HepG2 (cell line): Measurements from ENCODE around the gene MOCS2. TPM values are rescaled to one million over a fixed set of nuclear protein-coding genes. Genes with fewer than 3 reads are reported as not detected.

Experiments
- ATAC-seq: fragments of 200-7000 bp; cut with Tn5 transposase; 3 replicates; pipeline ENCODE4 v1.9.1; 2020; ENCODE audit warnings: mild to moderate bottlenecking, moderate library complexity
- BruUV-seq: library from RNA; stranded (reverse); fragments of 400-500 nt; replicated peaks from 2 replicates; lab custom pipeline; 2021; lab: Mats Ljungman, UMichigan
- CTCF ChIA-PET: fragments of 300-600 bp; formaldehyde crosslinking; extraction: SDS; loops from one replicate; lab custom pipeline; 2021; ENCODE audit warnings: low total read pairs, inconsistent platforms, low intra/inter-chr PET ratio; lab: Yijun Ruan, JAX
- POLR2A ChIA-PET: fragments of 350-600 bp; sonication (Branson Sonifier 250); formaldehyde crosslinking; loops from one replicate; lab custom pipeline; 2020; ENCODE audit warnings: antibody characterized with exemption, inconsistent platforms; lab: Yijun Ruan, JAX
- DNase-seq: peaks from one replicate; pipeline ENCODE4 v3.0.0-alpha.2; 2015; ENCODE audit warnings: low spot score
- FAIRE-seq: peaks from 3 replicates; lab custom pipeline; 2011; peaks lifted over from hg19 to GRCh38; lab: Jason Lieb, UNC
- H2AFZ ChIP-seq: one replicate; pipeline ENCODE4 v1.6.1; 2011; ENCODE audit warnings: low read length, inconsistent platforms
- H3K27ac ChIP-seq: fragments of 300-600 bp; 3 replicates; pipeline ENCODE4 v1.8.0; 2011; ENCODE audit warnings: mixed run types, mild to moderate bottlenecking, mixed read lengths, low read length, inconsistent platforms; ENCODE audit not compliant: insufficient read depth; ENCODE audit errors: extremely low read length
- H3K27me3 ChIP-seq, 2 experiments: fragments of 200-600 bp in 1 of 2; 2 replicates in 1 of 2; 3 replicates in 1 of 2; pipeline versions ENCODE4 v1.6.0 to v1.8.0; 2011; ENCODE audit warnings: low read length in 2 of 2, mild to moderate bottlenecking in 2 of 2, moderate library complexity in 2 of 2, inconsistent platforms in 1 of 2; ENCODE audit not compliant: insufficient read depth in 2 of 2, control insufficient read depth in 1 of 2
- H3K36me3 ChIP-seq, 2 experiments: fragments of 200-600 bp in 1 of 2; replicated peaks in 1 of 2; 2 replicates in 1 of 2; 3 replicates in 1 of 2; pipeline versions ENCODE4 v1.5.1 to v1.8.0; 2011; ENCODE audit warnings: low read length in 2 of 2, inconsistent platforms in 1 of 2; ENCODE audit not compliant: insufficient read depth in 2 of 2, control insufficient read depth in 1 of 2
- H3K4me1 ChIP-seq: 2 replicates; pipeline ENCODE4 v1.5.1; 2012; ENCODE audit warnings: low read length, inconsistent platforms; ENCODE audit not compliant: insufficient read depth
- H3K4me2 ChIP-seq: 2 replicates; pipeline ENCODE4 v1.6.0; 2011; ENCODE audit warnings: low read depth, low read length, inconsistent platforms
- H3K4me3 ChIP-seq, 3 experiments: fragments of 200-600 bp in 1 of 3; sonication (generic), shearing (Covaris generic) in 1 of 3; replicated peaks in 1 of 3; 2 replicates each; pipeline ENCODE4 v1.5.1; 2011 to 2016; ENCODE audit warnings: low read length in 3 of 3, inconsistent platforms in 2 of 3, low read depth in 2 of 3, mild to moderate bottlenecking in 2 of 3, control low read depth in 1 of 3, mixed read lengths in 1 of 3; ENCODE audit not compliant: insufficient read depth in 1 of 3
- H3K79me2 ChIP-seq: one replicate; pipeline ENCODE4 v1.6.1; 2011; ENCODE audit warnings: low read length, inconsistent platforms; ENCODE audit not compliant: insufficient read depth
- H3K9ac ChIP-seq: 2 replicates; pipeline ENCODE4 v1.6.0; 2011; ENCODE audit warnings: mild to moderate bottlenecking, low read depth, low read length, inconsistent platforms; ENCODE audit not compliant: insufficient read depth
- H3K9me3 ChIP-seq: 2 replicates; pipeline ENCODE4 v1.5.1; 2012; ENCODE audit warnings: mild to moderate bottlenecking, low read length
- H4K20me1 ChIP-seq: 2 replicates; pipeline ENCODE4 v1.6.0; 2011; ENCODE audit warnings: inconsistent platforms, mild to moderate bottlenecking, low read length, moderate library complexity; ENCODE audit not compliant: insufficient read depth
- ARID5B ChIP-seq: IDR thresholded peaks from 2 replicates; pipeline ENCODE4 v1.4.0; 2020; ENCODE audit warnings: mild to moderate bottlenecking, missing genetic modification reagents
- ATF2 ChIP-seq: sonication (generic); formaldehyde crosslinking; IDR thresholded peaks from 2 replicates; pipeline ENCODE4 v1.4.0; 2020; ENCODE audit warnings: missing genetic modification reagents
- BCL6 ChIP-seq: IDR thresholded peaks from 2 replicates; pipeline ENCODE4 v1.6.1; 2016; ENCODE audit warnings: missing genetic modification reagents, missing compliant biosample characterization
- CBX2 ChIP-seq, 2 experiments: fragments of 200-600 bp in 1 of 2; sonication (generic); formaldehyde crosslinking in 1 of 2; IDR thresholded peaks; 2 replicates each; pipeline versions ENCODE4 v1.7.0 to v1.8.1; 2018 to 2022; ENCODE audit warnings: low read depth in 2 of 2, low read length in 1 of 2, mild to moderate bottlenecking in 1 of 2, missing genetic modification reagents in 1 of 2
- CHD4 ChIP-seq: fragments of 200-600 bp; sonication (generic); IDR thresholded peaks from 2 replicates; pipeline ENCODE4 v1.7.0; 2017; ENCODE audit warnings: mild to moderate bottlenecking, low read length, borderline replicate concordance
- FIP1L1 ChIP-seq: fragments of 200-400 bp; formaldehyde crosslinking; IDR thresholded peaks from 2 replicates; pipeline ENCODE4 v1.6.1; 2018; ENCODE audit warnings: low read depth, mild to moderate bottlenecking, low read length, moderate library complexity, borderline replicate concordance; ENCODE audit not compliant: insufficient read depth
- GABPA ChIP-seq, 2 experiments: IDR thresholded peaks; 2 replicates each; pipeline ENCODE4 v1.6.1; 2011 to 2016; ENCODE audit warnings: low read depth in 2 of 2, low read length in 1 of 2, missing biosample characterization in 1 of 2, missing genetic modification characterization in 1 of 2
- HMGA1 ChIP-seq: sonication (generic); formaldehyde crosslinking; conservative IDR thresholded peaks from 2 replicates; pipeline ENCODE4 v1.4.0; 2020; ENCODE audit warnings: missing genetic modification reagents
- KDM2A ChIP-seq: sonication (generic); formaldehyde crosslinking; IDR thresholded peaks from 2 replicates; pipeline ENCODE4 v1.4.0; 2020; ENCODE audit warnings: low read depth, missing genetic modification reagents, borderline replicate concordance
- NRL ChIP-seq: sonication (generic); formaldehyde crosslinking; IDR thresholded peaks from 2 replicates; pipeline ENCODE4 v1.5.0; 2020; ENCODE audit warnings: missing genetic modification reagents, mild to moderate bottlenecking, moderate library complexity, borderline replicate concordance
- PTBP1 ChIP-seq: fragments of 200-400 bp; formaldehyde crosslinking; IDR thresholded peaks from 2 replicates; pipeline ENCODE4 v1.6.1; 2018; ENCODE audit warnings: low read length, low read depth; ENCODE audit not compliant: poor library complexity, severe bottlenecking
- RAD51 ChIP-seq: fragments of 450-650 bp; IDR thresholded peaks from 2 replicates; pipeline ENCODE4 v1.6.1; 2016; ENCODE audit warnings: borderline replicate concordance
- ZKSCAN1 ChIP-seq: fragments of 150-350 bp; IDR thresholded peaks from 2 replicates; pipeline ENCODE4 v1.6.1; 2014; ENCODE audit warnings: low read length
- ZNF563 ChIP-seq: sonication (generic); formaldehyde crosslinking; IDR thresholded peaks from 2 replicates; pipeline ENCODE4 v1.8.0; 2022; ENCODE audit warnings: mild to moderate bottlenecking, moderate library complexity, missing genetic modification reagents
- ZNF678 ChIP-seq: sonication (generic); formaldehyde crosslinking; IDR thresholded peaks from 2 replicates; pipeline ENCODE4 v1.4.0; 2020; ENCODE audit warnings: mild to moderate bottlenecking, missing genetic modification reagents
- ZNF777 ChIP-seq: sonication (generic); formaldehyde crosslinking; IDR thresholded peaks from 2 replicates; pipeline ENCODE4 v1.4.0; 2020; ENCODE audit warnings: missing genetic modification reagents
- WGBS: methylation state at CpG from one replicate; pipeline ENCODE4 v1.1.6; 2017; ENCODE audit warnings: low lambda C conversion rate; 5-methylcytosine and 5-hydroxymethylcytosine counted together
- in situ Hi-C: cut with HindIII; loops from 2 replicates; pipeline ENCODE4 v1.10.0; 2017; ENCODE audit warnings: low pct_unique_long_range_greater_than_20kb; ENCODE audit not compliant: extremely low pct_ligation_motif_present
- intact Hi-C: fragments of 100-400 bp; cut with micrococcal nuclease; formaldehyde crosslinking; loops from one replicate; pipeline ENCODE4 v1.10.0; 2022; ENCODE audit not compliant: unreplicated experiment
- polyA plus RNA-seq, 8 experiments: library from polyadenylated mRNA; depleted of rRNA in 3 of 8; stranded (reverse) in 7 of 8; unstranded in 1 of 8; fragments of >200 nt; fragmentation: Illumina TruSeq in 4 of 8; extraction: Trizol in 4 of 8; gene quantifications; 2 replicates each; pipeline versions ENCODE4 v1.2.1 to v1.2.3, GENCODE V29; 2011 to 2016; ENCODE audit warnings: low read depth in 4 of 8, missing spikeins in 1 of 8, mixed read lengths in 1 of 8; ENCODE audit not compliant: insufficient read depth in 1 of 8
- total RNA-seq, 5 experiments: library from RNA; depleted of rRNA; stranded (reverse); fragments of >200 nt; fragmentation: Illumina TruSeq; extraction: Trizol; gene quantifications; 2 replicates each; pipeline ENCODE4 v1.2.3, GENCODE V29; 2016; ENCODE audit warnings: low read depth in 1 of 5

The MOCS2 gene
- total and polyA plus RNA-seq, 2 of the 13 experiments (the other 11 are each of a cell fraction or from before 2014, with no cell fraction given): 19.2 to 41.9 TPM

GRCh38 chr5:53127107-53127506, 17.6 kb upstream of the MOCS2 start:
- Histone ChIP-seq H3K4me2 (no peak overlapping the region), H3K79me2 (no peaks in the 10 kb centered on the region), H3K9ac (no peak overlapping the region), H3K27ac (no peak overlapping the region), H3K4me1 (no peaks in the 10 kb centered on the region), H2AFZ (no peak overlapping the region), H3K4me3 (no peak overlapping the region), H3K9me3 (no peaks in the 10 kb centered on the region), H3K36me3 (no peaks in the 10 kb centered on the region), H3K27me3 (no peaks in the 10 kb centered on the region), H4K20me1 (no peaks in the 10 kb centered on the region)
- BruUV-seq: no TSS peak
- intact Hi-C loops (no loop called here), in situ Hi-C loops (no loop called here)
- ChIA-PET POLR2A (no interaction called here), CTCF (no interaction called here)
- WGBS: 20% methylated on average over 1 of the region's 1 CpG
- FAIRE-seq (no peak), ATAC-seq (no peak), DNase-seq (no peak)
- no peak for TF ChIP-seq CBX2 (IDR thresholded peaks at IDR 0.05; ENCODE audit: low read depth, low read length)
- TF ChIP-seq CBX2 (CRISPR knock-in tag; IDR thresholded peaks at IDR 0.05; ENCODE audit: low read depth): no peak
- no peak for TF ChIP-seq KDM2A
- TF ChIP-seq ZNF678 (CRISPR knock-in tag): no peak
- TF ChIP-seq ATF2 (CRISPR knock-in tag): no peak
- TF ChIP-seq HMGA1 (CRISPR knock-in tag): no peak
- no peak for TF ChIP-seq CHD4
- TF ChIP-seq ZNF777 (CRISPR knock-in tag): no peak
- no peak for TF ChIP-seq ARID5B (CRISPR knock-in tag)
- no peak for TF ChIP-seq RAD51
- no peak for TF ChIP-seq ZKSCAN1
- no peak for TF ChIP-seq PTBP1
- no peak for TF ChIP-seq ZNF563 (CRISPR knock-in tag)
- no peak for TF ChIP-seq GABPA (IDR thresholded peaks at IDR 0.05; ENCODE audit: low read depth, low read length)
- TF ChIP-seq GABPA (CRISPR knock-in tag; IDR thresholded peaks at IDR 0.05; ENCODE audit: low read depth): no peak
- no peak for TF ChIP-seq NRL (CRISPR knock-in tag)
- TF ChIP-seq BCL6 (CRISPR knock-in tag): no peak
- TF ChIP-seq FIP1L1: no peak
